ENCODE data around the gene SLX4IP. TPM values are rescaled to one million over a fixed set of nuclear protein-coding genes. Genes with fewer than 3 reads are reported as not detected.

The SLX4IP gene
- total and polyA plus RNA-seq, 2 donors (not counting 3 experiments of a cell fraction or from before 2014, with no cell fraction given): 1.9 to 4.5 TPM

DNA sequence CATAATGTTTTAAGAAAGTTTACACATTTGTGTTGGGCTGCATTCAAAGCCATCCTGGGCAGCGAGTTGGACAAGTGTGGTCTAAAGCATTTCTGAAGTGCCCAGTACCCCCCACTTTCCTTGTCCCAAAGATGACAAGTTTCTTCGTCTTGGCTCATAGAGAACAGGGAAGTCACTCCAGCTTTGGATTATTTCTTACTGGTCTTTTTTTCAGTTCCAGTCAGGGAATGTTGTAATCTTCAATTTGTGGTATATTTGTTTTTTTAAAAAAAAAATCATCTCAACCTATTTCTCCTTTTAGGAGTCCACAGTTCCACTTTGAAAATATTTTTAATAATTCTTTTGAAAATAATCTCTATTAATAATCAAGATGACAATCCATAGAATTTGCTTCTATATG lies 34.0 kb downstream of the SLX4IP start:
- DNase-seq (ENCODE audit: low read depth, low spot score): no peak
- H3K9ac ChIP-seq (replicated peaks; ENCODE audit: extremely low read depth, insufficient read depth, low read length): no peak overlapping the region
- H3K4me1 ChIP-seq (ENCODE audit: control insufficient read depth, extremely low read depth, insufficient read depth, low read length): peaks cover 40% of the 10 kb centered on the region
- H3K4me2 ChIP-seq (ENCODE audit: insufficient read depth, low read length): no peak overlapping the region
- no peaks in the 10 kb centered on the region for H3K9me1 ChIP-seq (replicated peaks; ENCODE audit: control insufficient read depth, extremely low read depth, insufficient read depth, low read length)
- no peaks in the 10 kb centered on the region for H3K79me2 ChIP-seq (ENCODE audit: control insufficient read depth, insufficient read depth, low read length)
- no peaks in the 10 kb centered on the region for H3K27me3 ChIP-seq (ENCODE audit: control insufficient read depth in 2 of 2, insufficient read depth in 2 of 2, low read length in 2 of 2)
- no peaks in the 10 kb centered on the region for H3K36me3 ChIP-seq (ENCODE audit: control insufficient read depth in 2 of 2, extremely low read depth in 1 of 2, insufficient read depth in 2 of 2, low read length in 2 of 2)
- no peak for TF ChIP-seq POLR2AphosphoS5 (IDR thresholded peaks at IDR 0.05; ENCODE audit: insufficient read depth, low read depth, low read length)
- TF ChIP-seq CTCF (IDR thresholded peaks at IDR 0.05; ENCODE audit: extremely low read depth in 1 of 2, insufficient read depth in 1 of 2, low read depth in 1 of 2, low read length in 2 of 2): no peak
- TF ChIP-seq MAX (IDR thresholded peaks at IDR 0.05; ENCODE audit: insufficient read depth, insufficient read length): no peak
- TF ChIP-seq POLR2A (IDR thresholded peaks at IDR 0.05; ENCODE audit: low read depth, low read length): no peak
- TF ChIP-seq MYC (IDR thresholded peaks at IDR 0.05; ENCODE audit: low read depth, low read length): no peak
- no peak for TF ChIP-seq JUN (IDR thresholded peaks at IDR 0.05; ENCODE audit: borderline replicate concordance, insufficient read depth, insufficient read length, low read depth)
- TF ChIP-seq EZH2 (IDR thresholded peaks at IDR 0.05; ENCODE audit: borderline replicate concordance, low read depth, low read length, severe bottlenecking): no peak
- no peak for TF ChIP-seq GATA2 (IDR thresholded peaks at IDR 0.05; ENCODE audit: insufficient read depth, insufficient read length, low read depth, low read length)
- TF ChIP-seq FOS (IDR thresholded peaks at IDR 0.05; ENCODE audit: borderline replicate concordance, insufficient read depth, low read length): no peak
- H3K4me3 ChIP-seq (replicated peaks in 1 of 3; ENCODE audit: insufficient read depth in 1 of 3, low read depth in 1 of 3, low read length in 3 of 3): no peak overlapping the region
- FAIRE-seq: no peak
- ChIA-PET POLR2A (interaction anchor here (0.7 kb wide), 1 partner anchor 35 kb away, joined by 3 read pairs; no protein-coding TSS in a partner anchor), CTCF (interaction anchor here (0.6 to 2.8 kb wide), 15 partner anchors 8 to 1075 kb away, joined by 3 to 40 read pairs (median 5); partner anchors contain the start of genes MKKS and SLX4IP)
- H2AFZ ChIP-seq (ENCODE audit: low read depth, low read length): no peak overlapping the region
- BruUV-seq (replicated peaks): no TSS peak
- dilution Hi-C loops (cut with MboI; ENCODE audit: extremely low pct_ligation_motif_present, low sequenced_read_pairs) (no loop called here), intact Hi-C loops (cut with micrococcal nuclease) (loop anchor here (1.0 to 10.0 kb wide), 10 partner anchors 67 to 1075 kb away; no protein-coding TSS in a partner anchor)
- H3K27ac ChIP-seq (ENCODE audit: insufficient read depth, low read depth, low read length): peak overlapping the region; percentile 58
- no peaks in the 10 kb centered on the region for H4K20me1 ChIP-seq (replicated peaks; ENCODE audit: control insufficient read depth, extremely low read depth, insufficient read depth, low read length)
- H3K9me3 ChIP-seq (replicated peaks; ENCODE audit: control insufficient read depth, insufficient read depth, low read length): no peaks in the 10 kb centered on the region
